Heart left ventricle (tissue), 13 donors: Measurements from ENCODE around the gene KCNJ12.
"Not testable (repeated sequence)": the region's sequence is repeated elsewhere in the genome, so short reads cannot be mapped to it uniquely, and the experiment has no call there.

Source experiments
- POLR2A ChIP-seq, 2 donors: fragments of 450-650 bp; IDR thresholded peaks; one replicate each; pipeline ENCODE4 v1.6.1; 2017; ENCODE audit warnings: antibody characterized with exemption in 2 of 2, mild to moderate bottlenecking in 2 of 2, moderate library complexity in 2 of 2
- TF ChIP-seq, protein P1 (sequence below), 12 donors: fragments of 200-600 bp; sonication (generic) in 4 of 12; IDR thresholded peaks; one replicate each; pipeline versions ENCODE4 v1.5.0 to v1.8.0; 2018 to 2022; ENCODE audit warnings: antibody characterized with exemption in 12 of 12, mild to moderate bottlenecking in 5 of 12
- donor health status: ischemic (EF 13 %, LVEDD 7.1; RV severe dilation, severe dysfunction).
- donor health status: DM: no; HTN: yes; CAD: no.
- donor health status: DM: no; HTN: no; CAD: no.
- donor health status: ischemic (EF 25% LVEDD 6.9; RV normal size, moderate dysfunction).
- donor health status: ischemic (EF 25% LVEDD 5.7; RV mildly dilated, moderate dysfunction).
- donor health status: ischemic (EF 35%, LVEDD 5.7; RV mildly dilated, moderate dysfunction).
- donor health status: nonischemic (EF 11% LVEDD 7.7; RV severe dilation, severe dysfunction).
- donor health status: DM: yes; HTN: yes; CAD: no.
- donor health status: PGD.
- donor health status: ischemic (EF 29% LVEDD 5.4; RV normal size, mild dysfunction).
- donor health status: nonischemic (EF 23%, LVEDD 6.1; RV moderate dilation, normal function).

DNA sequence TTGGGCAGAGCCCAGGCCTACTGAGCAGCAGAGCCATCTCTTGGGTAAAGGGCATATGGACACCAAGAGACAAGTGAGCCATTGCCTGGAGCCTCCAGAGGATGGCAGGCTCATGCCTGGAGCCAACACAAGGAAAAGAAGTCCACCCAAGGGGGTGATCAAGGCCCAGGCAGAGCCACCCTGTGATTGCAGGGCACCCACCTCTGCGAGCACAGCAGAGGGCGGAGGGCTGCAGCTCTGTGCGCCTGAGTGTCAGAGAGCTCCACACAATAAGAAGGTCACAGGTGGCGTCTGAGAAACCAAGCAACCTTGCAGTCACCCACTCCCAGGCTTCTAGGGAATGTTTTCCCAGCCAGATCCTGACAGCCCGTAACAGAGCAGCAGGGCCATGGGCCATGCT lies 57.8 kb downstream of the KCNJ12 start:
- TF ChIP-seq, protein P1, sequence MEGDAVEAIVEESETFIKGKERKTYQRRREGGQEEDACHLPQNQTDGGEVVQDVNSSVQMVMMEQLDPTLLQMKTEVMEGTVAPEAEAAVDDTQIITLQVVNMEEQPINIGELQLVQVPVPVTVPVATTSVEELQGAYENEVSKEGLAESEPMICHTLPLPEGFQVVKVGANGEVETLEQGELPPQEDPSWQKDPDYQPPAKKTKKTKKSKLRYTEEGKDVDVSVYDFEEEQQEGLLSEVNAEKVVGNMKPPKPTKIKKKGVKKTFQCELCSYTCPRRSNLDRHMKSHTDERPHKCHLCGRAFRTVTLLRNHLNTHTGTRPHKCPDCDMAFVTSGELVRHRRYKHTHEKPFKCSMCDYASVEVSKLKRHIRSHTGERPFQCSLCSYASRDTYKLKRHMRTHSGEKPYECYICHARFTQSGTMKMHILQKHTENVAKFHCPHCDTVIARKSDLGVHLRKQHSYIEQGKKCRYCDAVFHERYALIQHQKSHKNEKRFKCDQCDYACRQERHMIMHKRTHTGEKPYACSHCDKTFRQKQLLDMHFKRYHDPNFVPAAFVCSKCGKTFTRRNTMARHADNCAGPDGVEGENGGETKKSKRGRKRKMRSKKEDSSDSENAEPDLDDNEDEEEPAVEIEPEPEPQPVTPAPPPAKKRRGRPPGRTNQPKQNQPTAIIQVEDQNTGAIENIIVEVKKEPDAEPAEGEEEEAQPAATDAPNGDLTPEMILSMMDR (IDR thresholded peaks at IDR 0.05), result not testable (repeated sequence)
- TF ChIP-seq POLR2A (IDR thresholded peaks at IDR 0.05), result not testable (repeated sequence)
